SU-DHL-6 (cell line): Measurements from ENCODE around the gene TFB1M.

Experiments used
- H2AFZ ChIP-seq: fragments of 200-600 bp; sonication (generic); 2 replicates; pipeline ENCODE4 v1.6.1; 2014; ENCODE audit warnings: low read depth, mild to moderate bottlenecking, moderate library complexity, mixed read lengths, antibody characterized with exemption, low read length; ENCODE audit not compliant: severe bottlenecking
- H3F3A ChIP-seq: fragments of 200-600 bp; shearing (Covaris generic); 2 replicates; pipeline ENCODE4 v1.6.0; 2016; ENCODE audit warnings: antibody characterized with exemption, mild to moderate bottlenecking; ENCODE audit not compliant: insufficient read depth
- H3K27ac ChIP-seq: fragments of 200-600 bp; sonication (generic); 2 replicates; pipeline ENCODE4 v1.5.1; 2016; ENCODE audit warnings: low read depth, mild to moderate bottlenecking, low read length, moderate library complexity, mixed read lengths
- H3K27me3 ChIP-seq: fragments of 200-600 bp; sonication (generic), shearing (Covaris generic); 2 replicates; pipeline ENCODE4 v1.6.0; 2014; ENCODE audit warnings: mild to moderate bottlenecking, low read length
- H3K36me3 ChIP-seq: fragments of 200-600 bp; sonication (generic); 2 replicates; pipeline ENCODE4 v1.6.1; 2014; ENCODE audit warnings: mild to moderate bottlenecking, low read length, mixed read lengths
- H3K4me2 ChIP-seq: fragments of 300-600, 200-600 bp; shearing (Covaris generic), sonication (generic); 2 replicates; pipeline ENCODE4 v1.6.0; 2014; ENCODE audit warnings: low read length, low read depth, mild to moderate bottlenecking; ENCODE audit not compliant: poor library complexity, severe bottlenecking
- H3K4me3 ChIP-seq: fragments of 200-600 bp; sonication (generic); 2 replicates; pipeline ENCODE4 v1.5.1; 2014; ENCODE audit warnings: antibody characterized with exemption, low read length, mild to moderate bottlenecking, mixed read lengths; ENCODE audit not compliant: insufficient read depth, poor library complexity, severe bottlenecking
- H3K79me2 ChIP-seq: fragments of 200-600 bp; sonication (generic); 2 replicates; pipeline ENCODE4 v1.6.1; 2014; ENCODE audit warnings: mild to moderate bottlenecking, low read length, moderate library complexity; ENCODE audit not compliant: insufficient read depth
- H3K9ac ChIP-seq: fragments of 200-600 bp; sonication (generic); 2 replicates; pipeline ENCODE4 v1.7.0; 2014; ENCODE audit warnings: mild to moderate bottlenecking, low read length
- H3K9me2 ChIP-seq: fragments of 200-600 bp; sonication (generic); replicated peaks from 2 replicates; pipeline ENCODE4 v1.6.1; 2014; ENCODE audit warnings: low read length; ENCODE audit not compliant: insufficient read depth
- H3K9me3 ChIP-seq: fragments of 200-600 bp; sonication (generic); 2 replicates; pipeline ENCODE4 v1.6.1; 2014; ENCODE audit warnings: low read length, mixed read lengths; ENCODE audit not compliant: insufficient read depth
- H4K20me1 ChIP-seq: fragments of 200-600 bp; sonication (generic); 2 replicates; pipeline ENCODE4 v1.6.1; 2014; ENCODE audit warnings: low read depth, mild to moderate bottlenecking, antibody characterized with exemption, low read length, moderate library complexity, mixed read lengths
- CTCF ChIP-seq: fragments of 200-600 bp; sonication (generic); IDR thresholded peaks from one replicate; pipeline ENCODE4 v1.5.1; 2017; ENCODE audit warnings: antibody characterized with exemption, mild to moderate bottlenecking, low read length, moderate library complexity; ENCODE audit not compliant: insufficient read depth, poor library complexity, severe bottlenecking
- EZH2phosphoT487 ChIP-seq: fragments of 200-600 bp; sonication (generic), shearing (Covaris generic); conservative IDR thresholded peaks from 2 replicates; pipeline ENCODE4 v1.6.1; 2018; ENCODE audit warnings: mild to moderate bottlenecking, antibody characterized with exemption, low read length, moderate library complexity, mixed read lengths

The TFB1M gene

GRCh38 chr6:155328074-155328538 is 13.8 kb upstream of the TFB1M start:
- H4K20me1 ChIP-seq = no peaks in the 10 kb centered on the region
- H3K79me2 ChIP-seq = no peaks in the 10 kb centered on the region
- no peak for TF ChIP-seq EZH2phosphoT487
- TF ChIP-seq CTCF = no peak
- no peaks in the 10 kb centered on the region for H3K9me3 ChIP-seq
- H3K4me2 ChIP-seq = no peak overlapping the region
- H3K27me3 ChIP-seq = no peaks in the 10 kb centered on the region
- peak overlapping the region; percentile 56 for H2AFZ ChIP-seq
- H3K9ac ChIP-seq = no peak overlapping the region
- H3K27ac ChIP-seq = no peak overlapping the region
- H3F3A ChIP-seq = no peaks in the 10 kb centered on the region
- no peaks in the 10 kb centered on the region for H3K36me3 ChIP-seq
- H3K4me3 ChIP-seq = no peak overlapping the region
- H3K9me2 ChIP-seq = no peaks in the 10 kb centered on the region

- no peaks in the 10 kb centered on the region for H3F3A ChIP-seq
- H3K4me2 ChIP-seq = no peak overlapping the region
- no peaks in the 10 kb centered on the region for H3K79me2 ChIP-seq
- H3K27ac ChIP-seq = no peak overlapping the region
- H2AFZ ChIP-seq = peak overlapping the region; percentile 56
- H3K9ac ChIP-seq = no peak overlapping the region
- no peaks in the 10 kb centered on the region for H3K9me3 ChIP-seq
- no peak overlapping the region for H3K4me3 ChIP-seq
- no peaks in the 10 kb centered on the region for H3K9me2 ChIP-seq
- no peaks in the 10 kb centered on the region for H3K27me3 ChIP-seq
- H3K36me3 ChIP-seq = no peaks in the 10 kb centered on the region
- no peak for TF ChIP-seq EZH2phosphoT487
- peak; percentile 76 for TF ChIP-seq CTCF
- H4K20me1 ChIP-seq = no peaks in the 10 kb centered on the region
Measured at GRCh38 chr6:155327326-155328073, 13.2 kb upstream of the TFB1M start.

- no peak overlapping the region for H2AFZ ChIP-seq
- no peak overlapping the region for H3K4me3 ChIP-seq
- no peaks in the 10 kb centered on the region for H3F3A ChIP-seq
- H3K79me2 ChIP-seq = no peaks in the 10 kb centered on the region
- H3K4me2 ChIP-seq = no peak overlapping the region
- TF ChIP-seq CTCF (no peak), EZH2phosphoT487 (no peak)
- no peaks in the 10 kb centered on the region for H3K9me3 ChIP-seq
- H3K27ac ChIP-seq = no peak overlapping the region
- no peaks in the 10 kb centered on the region for H4K20me1 ChIP-seq
- no peaks in the 10 kb centered on the region for H3K27me3 ChIP-seq
- no peaks in the 10 kb centered on the region for H3K36me3 ChIP-seq
- H3K9ac ChIP-seq = no peak overlapping the region
- H3K9me2 ChIP-seq = no peaks in the 10 kb centered on the region
Measured at GRCh38 chr6:155325700-155326516, 11.6 kb upstream of the TFB1M start.
